H1 (cell line): ENCODE results near the gene DNM2. TPM values are rescaled to one million over a fixed set of nuclear protein-coding genes. Genes with fewer than 3 reads are reported as not detected.

Experiments
- CTCF ChIA-PET: fragments of 300-600 bp; sonication (Branson Sonifier 250); formaldehyde crosslinking; loops from one replicate; lab custom pipeline; 2021; ENCODE audit not compliant: partially characterized antibody; lab: Charles Lee
- POLR2A ChIA-PET: fragments of 300-600 bp; sonication (Branson Sonifier 250); formaldehyde crosslinking; loops from one replicate; lab custom pipeline; 2021; ENCODE audit warnings: inconsistent platforms; ENCODE audit not compliant: partially characterized antibody; lab: Charles Lee
- DNase-seq, 2 experiments: peaks; one replicate each; pipeline versions ENCODE4 v3.0.0 to v3.0.0-alpha.2; 2010 to 2022; ENCODE audit warnings: low spot score in 2 of 2, low read depth in 1 of 2, mixed read lengths in 1 of 2
- FAIRE-seq: peaks from 2 replicates; lab custom pipeline; 2011; peaks lifted over from hg19 to GRCh38; lab: Jason Lieb, UNC
- H2AFZ ChIP-seq: 2 replicates; pipeline ENCODE4 v1.8.1; 2012; ENCODE audit warnings: low read length, inconsistent platforms
- H2AK5ac ChIP-seq: 2 replicates; pipeline ENCODE4 v1.6.1; 2013; ENCODE audit warnings: low read depth, low read length
- H2BK120ac ChIP-seq: replicated peaks from 2 replicates; pipeline ENCODE3; 2013; ENCODE audit warnings: low read depth, low read length, inconsistent platforms
- H2BK12ac ChIP-seq: 2 replicates; pipeline ENCODE4 v1.6.1; 2013; ENCODE audit warnings: low read depth, low read length
- H2BK15ac ChIP-seq: 2 replicates; pipeline ENCODE4 v1.6.1; 2013; ENCODE audit warnings: low read length
- H2BK20ac ChIP-seq: 2 replicates; pipeline ENCODE4 v1.6.1; 2013; ENCODE audit warnings: low read length
- H2BK5ac ChIP-seq: 2 replicates; pipeline ENCODE4 v1.6.1; 2013; ENCODE audit warnings: low read depth, low read length
- H3K14ac ChIP-seq: 2 replicates; pipeline ENCODE4 v1.6.1; 2013; ENCODE audit warnings: inconsistent platforms; ENCODE audit not compliant: insufficient read length
- H3K18ac ChIP-seq: 2 replicates; pipeline ENCODE4 v1.6.1; 2013; ENCODE audit warnings: low read length; ENCODE audit errors: extremely low read depth
- H3K23ac ChIP-seq: 2 replicates; pipeline ENCODE4 v1.6.1; 2013; ENCODE audit warnings: inconsistent platforms; ENCODE audit not compliant: insufficient read length
- H3K23me2 ChIP-seq: 2 replicates; pipeline ENCODE4 v1.6.1; 2013; ENCODE audit warnings: low read depth, low read length
- H3K27ac ChIP-seq: 2 replicates; pipeline ENCODE4 v1.6.1; 2011; ENCODE audit warnings: low read depth, low read length, inconsistent platforms
- H3K27me3 ChIP-seq, 4 experiments: replicated peaks in 1 of 4; 1 replicate in 1 of 4; 2 replicates in 3 of 4; pipeline versions ENCODE4 v1.6.1 to v1.8.1; 2011 to 2013; ENCODE audit warnings: low read length in 3 of 4, mild to moderate bottlenecking in 3 of 4, inconsistent platforms in 2 of 4, mixed read lengths in 2 of 4, moderate library complexity in 1 of 4; ENCODE audit not compliant: control insufficient read depth in 3 of 4, insufficient read depth in 3 of 4; ENCODE audit errors: extremely low read depth in 1 of 4
- H3K36me3 ChIP-seq, 4 experiments: 2 replicates each; pipeline versions ENCODE4 v1.6.1 to v1.8.1; 2011 to 2013; ENCODE audit warnings: mild to moderate bottlenecking in 4 of 4, low read length in 3 of 4, moderate library complexity in 2 of 4, control low read depth in 1 of 4, inconsistent platforms in 1 of 4; ENCODE audit not compliant: insufficient read depth in 4 of 4, control insufficient read depth in 2 of 4
- H3K4ac ChIP-seq: replicated peaks from 2 replicates; pipeline ENCODE3; 2013; ENCODE audit warnings: low read length, low read depth, mixed read lengths, inconsistent platforms; ENCODE audit not compliant: insufficient read length
- H3K4me1 ChIP-seq, 4 experiments: replicated peaks in 1 of 4; 1 replicate in 1 of 4; 2 replicates in 3 of 4; pipeline versions ENCODE4 v1.6.1 to v1.8.1; 2011 to 2013; ENCODE audit warnings: low read length in 3 of 4, inconsistent platforms in 2 of 4, mixed read lengths in 1 of 4; ENCODE audit not compliant: insufficient read depth in 4 of 4, control insufficient read depth in 3 of 4
- H3K4me2 ChIP-seq, 2 experiments: 2 replicates each; pipeline versions ENCODE4 v1.6.1 to v1.8.1; 2011 to 2013; ENCODE audit warnings: low read depth in 2 of 2, low read length in 2 of 2, control low read depth in 1 of 2, inconsistent platforms in 1 of 2, mild to moderate bottlenecking in 1 of 2; ENCODE audit not compliant: insufficient read depth in 1 of 2
- H3K4me3 ChIP-seq, 4 experiments: fragments of 200-600, 300-600 bp in 1 of 4; sonication (generic), shearing (Covaris generic), sonication (Bioruptor Twin) in 1 of 4; 2 replicates each; pipeline versions ENCODE4 v1.5.1 to v1.8.1; 2011 to 2016; ENCODE audit warnings: low read length in 4 of 4, low read depth in 3 of 4, control low read depth in 2 of 4, inconsistent platforms in 2 of 4, mild to moderate bottlenecking in 2 of 4, mixed read lengths in 1 of 4, moderate library complexity in 1 of 4; ENCODE audit not compliant: insufficient read depth in 2 of 4; ENCODE audit errors: extremely low read depth in 1 of 4
- H3K56ac ChIP-seq: replicated peaks from 2 replicates; pipeline ENCODE3; 2013; ENCODE audit warnings: low read depth, mild to moderate bottlenecking, mixed read lengths, low read length, inconsistent platforms; ENCODE audit not compliant: insufficient read length
- H3K79me1 ChIP-seq: 2 replicates; pipeline ENCODE4 v1.6.1; 2013; ENCODE audit warnings: low read depth, low read length, control low read depth
- H3K79me2 ChIP-seq, 2 experiments: 2 replicates each; pipeline versions ENCODE4 v1.6.1 to v1.8.1; 2012 to 2013; ENCODE audit warnings: low read length in 2 of 2, mild to moderate bottlenecking in 2 of 2, inconsistent platforms in 1 of 2; ENCODE audit not compliant: insufficient read depth in 2 of 2, control insufficient read depth in 1 of 2
- H3K9ac ChIP-seq, 4 experiments: replicated peaks in 1 of 4; 1 replicate in 1 of 4; 2 replicates in 3 of 4; pipeline versions ENCODE4 v1.6.1 to v1.8.1; 2011 to 2013; ENCODE audit warnings: low read depth in 3 of 4, low read length in 3 of 4, control low read depth in 2 of 4, mild to moderate bottlenecking in 2 of 4, moderate library complexity in 2 of 4, inconsistent platforms in 1 of 4; ENCODE audit errors: extremely low read depth in 1 of 4
- H3K9me3 ChIP-seq, 2 experiments: 2 replicates each; pipeline versions ENCODE4 v1.6.1 to v1.8.1; 2012 to 2013; ENCODE audit warnings: mild to moderate bottlenecking in 2 of 2, moderate library complexity in 2 of 2, control low read depth in 1 of 2, inconsistent platforms in 1 of 2, low read depth in 1 of 2, low read length in 1 of 2, mixed read lengths in 1 of 2; ENCODE audit not compliant: insufficient read depth in 2 of 2
- H4K20me1 ChIP-seq, 2 experiments: replicated peaks in 1 of 2; 2 replicates each; pipeline versions ENCODE3 to v1.8.1; 2011 to 2013; ENCODE audit warnings: inconsistent platforms in 2 of 2, low read length in 2 of 2, mild to moderate bottlenecking in 1 of 2; ENCODE audit not compliant: insufficient read depth in 2 of 2, control insufficient read depth in 1 of 2
- H4K5ac ChIP-seq: 2 replicates; pipeline ENCODE4 v1.6.1; 2013; ENCODE audit warnings: low read length, low read depth, mixed read lengths, inconsistent platforms; ENCODE audit not compliant: insufficient read length
- H4K8ac ChIP-seq: 2 replicates; pipeline ENCODE4 v1.8.0; 2013; ENCODE audit warnings: mild to moderate bottlenecking, moderate library complexity, low read length, inconsistent platforms; ENCODE audit not compliant: insufficient read depth; ENCODE audit errors: extremely low read depth
- H4K91ac ChIP-seq: replicated peaks from 2 replicates; pipeline ENCODE3; 2013; ENCODE audit warnings: low read length, mixed read lengths, inconsistent platforms; ENCODE audit not compliant: insufficient read length
- JUN ChIP-seq: IDR thresholded peaks from 2 replicates; pipeline ENCODE4 v1.6.1; 2011; ENCODE audit warnings: low read depth, mild to moderate bottlenecking, improper control_type of control experiment, low read length
- WGBS, 2 experiments: shearing (Covaris generic) in 1 of 2; methylation state at CpG; one replicate each; pipeline versions ENCODE4 v1.1.6 to v1.1.7; 2013 to 2015; ENCODE audit warnings: low lambda C conversion rate in 2 of 2, mixed read lengths in 2 of 2, inconsistent platforms in 1 of 2, low coverage in 1 of 2, missing lambda C conversion rate in 1 of 2; ENCODE audit not compliant: insufficient replicate concordance in 2 of 2, insufficient coverage in 1 of 2, insufficient read length in 1 of 2; ENCODE audit errors: extremely low coverage in 1 of 2, missing lambda C conversion rate in 1 of 2; 5-methylcytosine and 5-hydroxymethylcytosine counted together
- polyA plus RNA-seq, 7 experiments: library from polyadenylated mRNA; depleted of rRNA in 3 of 7; stranded (reverse) in 5 of 7; unstranded in 2 of 7; fragments of >200 nt in 5 of 7; fragments of 200-250 nt in 2 of 7; gene quantifications; 1 replicate in 5 of 7; 2 replicates in 1 of 7; 4 replicates in 1 of 7; pipeline versions ENCODE4 v1.2.1 to v1.2.3, GENCODE V29; 2011 to 2013; ENCODE audit warnings: missing spikeins in 2 of 7, mixed read lengths in 2 of 7
- total RNA-seq: library from RNA; stranded (reverse); fragmentation: NEBNext Ultra II Directional; extraction: Animal tissue kit (Norgen Biotek cat#: 25700); gene quantifications from 2 replicates; pipeline ENCODE4 v1.2.1, GENCODE V29; 2021

Gene DNM2
- total and polyA plus RNA-seq, 2 of the 8 experiments (the other 6 are each of a cell fraction or from before 2014, with no cell fraction given): 61.9 to 120 TPM

- Histone ChIP-seq H3K27ac (no peak overlapping the region), H2AK5ac (no peak overlapping the region), H3K36me3 (peaks cover 3 to 39% (median 26%) of the 10 kb centered on the region in 4 experiments; a peak in 6 of 8 replicates), H3K79me1 (peaks cover 2% of the 10 kb centered on the region), H2BK120ac (no peak overlapping the region), H2BK5ac (no peak overlapping the region), H2BK20ac (no peak overlapping the region), H3K18ac (no peak overlapping the region), H3K4me3 (no peak overlapping the region), H2BK12ac (no peak overlapping the region), H3K9me3 (no peaks in the 10 kb centered on the region), H2BK15ac (no peak overlapping the region), H3K4me2 (no peak overlapping the region), H3K27me3 (no peaks in the 10 kb centered on the region), H2AFZ (no peak overlapping the region), H3K56ac (no peak overlapping the region), H3K23me2 (no peaks in the 10 kb centered on the region), H4K8ac (no peak overlapping the region), H3K79me2 (no peaks in the 10 kb centered on the region), H3K4ac (no peak overlapping the region), H3K23ac (no peak overlapping the region), H3K14ac (no peak overlapping the region), H3K4me1 (peaks cover 0 to 5% (median 1%) of the 10 kb centered on the region in 4 experiments; a peak in 1 of 7 replicates), H4K20me1 (peaks cover 0 to 8% of the 10 kb centered on the region in 2 experiments), H3K9ac (no peak overlapping the region), H4K5ac (no peak overlapping the region), H4K91ac (no peak overlapping the region)
- FAIRE-seq: no peak
- DNase-seq: no peak
- CTCF ChIA-PET: interaction anchor here (0.7 to 0.8 kb wide), 4 partner anchors 13 to 374 kb away, joined by 3 to 6 read pairs (median 3); no protein-coding TSS in a partner anchor
- WGBS, 2 experiments: 89% methylated on average over 3 of the region's 3 CpGs; no CpG with 5 or more reads in 1 of the 2 experiments
- POLR2A ChIA-PET: interaction anchor here (1.6 kb wide), 1 partner anchor 18 kb away, joined by 5 read pairs; no protein-coding TSS in a partner anchor
- TF ChIP-seq JUN: no peak
Measured at GRCh38 chr19:10773969-10774368, 56.1 kb downstream of the DNM2 start.
